Measurements from ENCODE around the gene COL8A2.
"Not testable (repeated sequence)": the region's sequence is repeated elsewhere in the genome, so short reads cannot be mapped to it uniquely, and the experiment has no call there.

The COL8A2 gene

GRCh38 chr1:36125129-36125991, at the start of gene COL8A2:
COL8A2 (minus strand) TSS chr1:36125222; CDS start chr1:36100242, 24,980 bp downstream.
- DNase-seq = no peak

- DNase-seq = no peak
Observed at GRCh38 chr1:36174713-36175112, 49.7 kb upstream of the COL8A2 start.

- no peak for DNase-seq
Observed at GRCh38 chr1:36172983-36173382, 48.0 kb upstream of the COL8A2 start.

- DNase-seq = no peak
Observed at GRCh38 chr1:36172017-36172747, 47.2 kb upstream of the COL8A2 start.

GRCh38 chr1:36170643-36171412, 45.8 kb upstream of the COL8A2 start:
- DNase-seq = no peak

GRCh38 chr1:36168514-36168913, 43.5 kb upstream of the COL8A2 start:
- no peak for DNase-seq

- DNase-seq = no peak
Observed at GRCh38 chr1:36166938-36167905, 42.2 kb upstream of the COL8A2 start.

- no peak for DNase-seq
Observed at GRCh38 chr1:36166136-36166535, 41.1 kb upstream of the COL8A2 start.

- no peak for DNase-seq
Observed at GRCh38 chr1:36165145-36165544, 40.1 kb upstream of the COL8A2 start.

- no peak for DNase-seq
Observed at GRCh38 chr1:36164361-36164760, 39.3 kb upstream of the COL8A2 start.

- no peak for DNase-seq
Observed at GRCh38 chr1:36163426-36163825, 38.4 kb upstream of the COL8A2 start.

- DNase-seq = no peak
Observed at GRCh38 chr1:36162680-36163239, 37.7 kb upstream of the COL8A2 start.

GRCh38 chr1:36161641-36162531, 36.9 kb upstream of the COL8A2 start:
- DNase-seq = peak; percentile 74 to 75

GRCh38 chr1:36160949-36161485, 36.0 kb upstream of the COL8A2 start:
- peak; percentile 82 to 85 for DNase-seq

GRCh38 chr1:36160388-36160948, 35.4 kb upstream of the COL8A2 start:
- DNase-seq = peak in 1 of 2 experiments; percentile 31

GRCh38 chr1:36159614-36160387, 34.8 kb upstream of the COL8A2 start:
- peak; percentile 32 to 50 for DNase-seq

- DNase-seq = not testable (repeated sequence)
Observed at GRCh38 chr1:36158827-36159252, 33.8 kb upstream of the COL8A2 start.

GRCh38 chr1:36157973-36158826, 33.2 kb upstream of the COL8A2 start:
- peak; percentile 43 to 46 for DNase-seq

Measured in activated T-cell treated with anti-CD3 and anti-CD28 coated beads, Interleukin-2, amount 50 U/mL, for 48 hours (primary cell).